Smooth muscle cell of the umbilical artery (primary cell): ENCODE results near the gene UMODL1. TPM values are rescaled to one million over a fixed set of nuclear protein-coding genes. Genes with fewer than 3 reads are reported as not detected.

ENCODE experiments used
- total RNA-seq: library from RNA; depleted of rRNA; stranded (reverse); fragments of >200 nt; gene quantifications from 2 replicates; pipeline ENCODE4 v1.2.3, GENCODE V29; 2014

UMODL1 gene
- total RNA-seq, result not detected in 2 replicates

DNA sequence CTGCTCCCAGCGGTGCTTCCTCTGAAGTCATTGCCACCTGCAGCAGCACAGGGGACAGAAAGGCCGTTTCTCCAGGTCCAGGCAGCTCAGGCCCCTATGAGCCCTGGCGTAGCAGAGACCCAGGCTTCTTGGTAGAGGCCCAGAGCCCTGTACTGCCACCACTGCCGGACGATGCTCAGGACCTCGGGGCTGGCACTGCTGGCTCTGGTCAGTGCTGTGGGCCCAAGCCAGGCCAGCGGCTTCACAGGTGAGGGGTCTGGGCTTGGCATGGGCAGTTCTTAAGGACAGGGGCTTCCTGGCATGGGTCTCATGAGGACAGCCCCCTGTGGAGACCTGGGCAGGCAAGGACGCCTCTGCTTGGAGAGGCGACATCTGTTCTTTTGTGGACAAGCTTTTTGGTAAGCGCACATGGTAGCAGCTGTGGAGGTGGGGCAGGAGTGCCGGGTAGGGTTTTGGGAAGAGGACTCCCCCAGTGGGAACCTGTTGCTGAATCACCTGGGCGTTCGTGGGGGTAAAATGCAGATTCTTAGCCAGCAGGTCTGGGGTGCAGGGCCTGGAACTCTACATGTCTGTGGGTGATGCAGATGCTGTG, at the start of gene UMODL1:
Gene UMODL1, plus strand, starts transcription at position 172 of the 592 bp plus-strand sequence. Its CDS starts 0 bp downstream, at position 172.

Other genes with a start within 250 kb of the UMODL1 start
- 3.9 and 7.0 TPM in 2 replicates for gene PRDM15, start 192.0 kb upstream of the UMODL1 start, total RNA-seq
- 17.8 and 29.5 TPM in 2 replicates for gene C2CD2, start 117.3 kb upstream of the UMODL1 start, total RNA-seq
- gene ZBTB21, start 61.0 kb upstream of the UMODL1 start, total RNA-seq, result 7.1 and 11.0 TPM in 2 replicates
- 0.30 and 0.60 TPM in 2 replicates for gene ABCG1, start 147.8 kb downstream of the UMODL1 start, total RNA-seq
- not detected in 2 replicates for gene TFF3, start 244.1 kb downstream of the UMODL1 start, total RNA-seq